Activated CD8-positive, alpha-beta memory T cell treated with anti-CD3 and anti-CD28 coated beads for 48 hours (primary cell): Measurements from ENCODE around the gene IRF5.
"Not testable (repeated sequence)": the region's sequence is repeated elsewhere in the genome, so short reads cannot be mapped to it uniquely, and the experiment has no call there.

Experiments used
- DNase-seq, 3 experiments: peaks; one replicate each; pipeline ENCODE4 v3.0.0-alpha.2; 2020; ENCODE audit warnings: low read depth in 2 of 3, low spot score in 2 of 3

Gene IRF5

GRCh38 chr7:128955981-128956380, 18.3 kb downstream of the IRF5 start:
- DNase-seq, result no peak

GRCh38 chr7:128959296-128959695, 21.6 kb downstream of the IRF5 start:
- no peak for DNase-seq

GRCh38 chr7:128961030-128961659, 23.4 kb downstream of the IRF5 start:
- DNase-seq, result no peak

GRCh38 chr7:128962899-128963298, 25.2 kb downstream of the IRF5 start:
- no peak for DNase-seq

GRCh38 chr7:128963327-128963757, 25.6 kb downstream of the IRF5 start:
- no peak for DNase-seq

GRCh38 chr7:128968624-128969023, 30.9 kb downstream of the IRF5 start:
- no peak for DNase-seq

- DNase-seq, result no peak
These were observed 36.7 kb downstream of the IRF5 start for GRCh38 chr7:128974241-128974934.

GRCh38 chr7:128982105-128982504, 44.4 kb downstream of the IRF5 start:
- no peak for DNase-seq

GRCh38 chr7:128985660-128986059, 47.9 kb downstream of the IRF5 start:
- no peak for DNase-seq

GRCh38 chr7:128986609-128987008, 48.9 kb downstream of the IRF5 start:
- no peak for DNase-seq

- DNase-seq, result no peak
These were observed 50.6 kb downstream of the IRF5 start for GRCh38 chr7:128988372-128988771.

GRCh38 chr7:128989961-128990360, 52.2 kb downstream of the IRF5 start:
- DNase-seq, result no peak

- DNase-seq, result no peak
These were observed 55.7 kb downstream of the IRF5 start for GRCh38 chr7:128993419-128993818.

- not testable (repeated sequence) for DNase-seq
These were observed 56.8 kb downstream of the IRF5 start for GRCh38 chr7:128994560-128994959.

- DNase-seq, result no peak
These were observed 59.5 kb downstream of the IRF5 start for GRCh38 chr7:128997181-128997580.
